Measurements from ENCODE around the gene XPNPEP3.

DNA sequence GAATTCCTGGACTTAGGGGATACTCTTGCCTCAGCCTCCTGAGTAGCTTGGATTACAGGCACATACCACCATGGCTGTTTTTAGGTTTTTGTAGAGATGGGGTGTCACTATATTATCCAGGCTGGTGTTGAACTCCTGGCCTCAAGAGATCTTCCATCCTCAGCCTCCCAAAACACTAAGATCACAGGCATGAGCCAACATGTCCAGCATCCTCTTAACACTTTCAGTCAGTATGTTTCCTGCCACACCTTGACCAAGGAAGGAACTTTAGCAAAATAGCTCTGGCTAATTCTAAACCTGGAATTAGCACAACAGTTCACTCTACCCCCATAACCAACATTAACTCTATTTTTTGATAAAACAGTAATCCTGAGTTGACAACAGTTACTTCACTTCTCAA, 32.2 kb downstream of the XPNPEP3 start:
- no peak for TF ChIP-seq CTCF (IDR thresholded peaks at IDR 0.05)
- TF ChIP-seq POLR2A (IDR thresholded peaks at IDR 0.05): no peak
